GM10847 (cell line): ENCODE data around the gene TLX3.

Source experiments
- POLR2A ChIP-seq: IDR thresholded peaks from 2 replicates; pipeline ENCODE4 v1.6.1; 2011; ENCODE audit not compliant: insufficient read length; ENCODE audit errors: extremely low read depth

Gene TLX3

DNA sequence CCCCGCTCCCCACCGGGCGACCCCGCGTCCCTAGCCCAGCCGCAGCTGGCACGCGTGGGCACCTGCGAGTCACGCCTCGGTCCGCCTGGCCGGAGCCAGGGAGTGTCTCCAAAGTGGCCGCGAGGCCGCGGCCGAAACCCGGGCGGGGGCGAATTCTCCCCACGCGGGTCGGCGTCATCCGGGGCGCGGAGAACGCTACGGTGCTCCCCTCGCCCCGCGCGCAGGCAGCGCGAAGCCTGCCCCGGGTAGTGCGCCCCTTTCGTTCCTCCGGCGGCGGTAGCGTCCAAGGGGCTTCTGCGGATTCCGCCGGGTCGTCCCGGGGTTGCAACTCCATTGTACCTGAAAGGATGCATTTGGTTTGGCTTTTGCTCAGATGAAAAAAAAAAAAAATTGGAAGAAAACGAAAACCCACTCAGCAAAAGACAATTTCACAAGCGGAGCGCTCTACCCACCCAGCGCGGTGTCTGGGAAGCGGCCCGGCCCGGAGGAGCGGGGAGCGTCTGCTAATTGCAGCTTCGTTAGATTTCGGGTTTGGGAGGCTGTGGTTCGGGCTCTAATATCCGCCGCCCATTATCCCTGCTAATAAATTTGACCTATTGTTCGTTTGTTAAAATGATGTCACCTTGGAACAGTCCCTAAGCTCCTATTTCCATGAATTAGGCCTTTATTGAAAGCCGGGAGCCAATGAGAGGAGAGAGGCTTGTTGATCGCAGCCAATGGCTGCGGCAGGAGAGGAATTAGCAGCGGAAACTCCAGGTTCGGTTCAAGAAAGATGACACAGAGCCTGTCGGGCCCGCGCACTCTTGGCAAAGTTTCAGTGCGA, at the start of gene TLX3:
TLX3 (plus strand) TSS at position 796 of the 823 bp plus-strand sequence. CDS start 118 bp downstream, outside the sequence.
- TF ChIP-seq POLR2A, result no peak

GRCh38 chr5:171261361-171261760, 47.7 kb upstream of the TLX3 start:
- no peak for TF ChIP-seq POLR2A

DNA sequence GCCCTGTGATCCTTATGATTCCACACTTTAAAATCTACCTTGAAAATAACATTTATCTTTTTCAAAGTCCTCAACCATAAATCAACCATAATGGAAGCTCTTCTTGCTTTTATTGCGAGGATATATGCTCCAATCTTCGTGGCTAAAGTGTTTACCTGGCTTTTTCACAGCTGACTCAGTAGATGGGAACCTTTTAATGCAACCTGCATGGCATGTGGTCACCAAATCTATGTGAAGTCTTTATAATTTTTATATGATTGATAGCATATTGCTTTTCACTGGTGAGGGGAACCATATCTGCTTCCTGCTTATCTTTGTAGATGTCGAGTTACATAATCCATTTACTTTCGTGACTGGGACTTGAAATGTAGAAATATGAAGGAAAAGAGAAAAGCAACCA, 47.1 kb upstream of the TLX3 start:
- no peak for TF ChIP-seq POLR2A

DNA sequence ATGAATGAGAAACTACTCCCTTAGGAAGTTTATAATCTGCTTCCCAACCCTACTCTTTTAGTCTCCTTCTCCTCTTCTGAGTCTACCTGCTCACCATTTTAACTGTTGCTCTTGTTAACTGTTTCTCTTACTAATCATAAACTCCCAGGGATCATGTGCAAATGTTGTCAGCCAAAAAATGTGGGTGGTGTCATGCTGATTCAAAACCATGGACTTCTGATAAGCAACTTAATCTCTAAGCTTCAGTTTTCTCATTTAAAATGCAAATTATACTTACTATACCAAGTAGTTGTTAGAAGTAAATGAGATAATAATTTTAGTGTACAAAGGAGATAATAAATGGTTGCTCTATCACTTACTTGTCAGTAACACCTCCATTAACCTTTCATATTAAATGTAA, 45.9 kb upstream of the TLX3 start:
- no peak for TF ChIP-seq POLR2A

DNA sequence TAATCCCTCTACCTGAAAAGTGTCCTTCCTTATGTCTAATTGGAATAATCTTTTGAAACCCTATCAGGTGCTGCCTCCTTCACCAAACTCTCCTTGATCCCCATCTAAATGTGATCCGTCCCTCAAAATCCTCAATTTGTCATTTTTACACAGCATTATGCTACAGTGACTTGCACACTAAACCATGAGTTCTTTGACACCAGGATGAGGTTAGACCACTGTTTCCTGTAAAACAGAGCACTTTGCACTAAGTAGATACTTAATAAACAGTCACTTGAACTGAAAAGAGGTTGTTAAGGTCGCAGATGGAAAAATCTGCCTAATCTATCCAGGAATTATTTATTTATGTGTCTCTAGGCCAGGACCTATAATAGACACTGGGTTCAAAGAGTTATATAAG, 44.2 kb upstream of the TLX3 start:
- no peak for TF ChIP-seq POLR2A

DNA sequence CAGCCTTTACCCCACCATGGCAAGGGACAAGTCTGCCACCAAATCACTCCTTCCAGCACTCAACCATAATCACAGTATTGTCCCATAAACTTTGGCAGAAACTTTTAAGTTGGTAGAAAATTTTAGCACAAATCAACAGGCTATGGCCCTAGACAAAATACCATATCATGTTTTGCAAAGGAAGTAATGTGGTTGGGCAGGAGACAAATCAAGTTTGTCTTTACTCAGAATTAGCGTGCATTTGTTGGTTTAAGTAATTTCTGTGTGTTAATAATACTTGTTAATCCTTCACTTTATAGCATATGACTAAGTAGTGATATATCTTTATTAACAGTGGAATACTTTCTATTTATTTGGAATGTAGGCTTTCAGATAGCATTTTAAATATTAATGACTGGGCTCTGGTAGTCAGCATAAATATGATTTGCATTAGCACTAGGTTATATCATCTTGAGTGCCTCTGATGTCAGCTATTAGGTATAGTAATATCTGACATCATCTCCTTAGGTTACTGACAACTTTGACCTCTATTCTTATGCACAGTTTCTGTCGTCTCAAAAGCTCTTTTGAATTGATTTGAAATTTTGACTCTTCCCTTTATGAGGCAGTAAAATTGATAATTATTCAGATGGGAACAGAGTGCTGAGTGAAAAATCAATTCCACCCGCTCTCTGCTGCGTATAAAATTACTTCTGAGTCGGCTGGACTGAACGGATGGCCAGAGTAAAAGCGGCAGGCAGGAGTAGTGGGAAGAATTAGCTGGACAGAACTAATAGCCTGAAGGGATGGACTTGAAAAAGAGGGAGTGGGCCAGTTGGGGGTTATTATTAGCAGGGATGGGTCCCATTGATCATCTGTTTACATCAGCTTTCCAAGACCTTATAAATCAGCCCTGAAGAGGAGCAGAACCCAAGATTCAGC, 40.1 kb upstream of the TLX3 start:
- no peak for TF ChIP-seq POLR2A

DNA sequence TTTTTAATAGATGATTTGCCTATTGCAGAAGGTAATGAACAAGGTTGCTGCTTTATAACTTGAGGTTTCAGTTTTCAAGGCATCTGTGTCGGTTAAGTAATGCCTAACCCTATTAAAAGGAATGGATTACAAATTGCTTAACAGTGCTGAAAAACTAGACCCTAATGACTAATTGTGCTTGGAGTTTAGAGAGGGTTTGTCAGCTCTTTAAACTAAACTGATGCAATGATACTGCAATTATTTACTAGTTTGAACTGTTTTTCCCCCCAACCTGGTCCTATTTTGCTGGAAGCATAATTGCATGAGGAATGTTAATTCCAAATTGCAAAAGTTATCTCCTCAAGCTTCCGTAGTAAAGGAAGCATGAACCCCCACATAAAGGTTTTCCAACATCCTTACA, 39.3 kb upstream of the TLX3 start:
- no peak for TF ChIP-seq POLR2A

GRCh38 chr5:171270136-171270535, 38.9 kb upstream of the TLX3 start:
- TF ChIP-seq POLR2A, result no peak

DNA sequence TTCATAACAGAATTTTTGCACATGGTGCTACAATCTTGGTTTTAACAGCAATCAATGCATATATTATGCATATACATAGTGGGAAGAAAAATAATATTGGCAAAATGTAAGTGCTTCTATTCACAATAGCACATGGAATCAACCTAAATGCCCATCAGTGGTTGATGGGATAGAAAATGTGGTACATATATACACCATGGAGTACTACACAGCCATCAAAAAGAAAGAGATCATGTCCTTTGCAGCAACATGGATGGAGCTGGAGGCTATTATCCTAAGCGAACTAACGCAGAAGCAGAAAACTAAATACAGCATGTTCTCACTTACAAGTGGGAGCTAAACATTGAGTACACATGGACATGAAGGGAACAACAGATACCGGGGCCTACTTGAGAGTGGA, 37.2 kb upstream of the TLX3 start:
- no peak for TF ChIP-seq POLR2A

DNA sequence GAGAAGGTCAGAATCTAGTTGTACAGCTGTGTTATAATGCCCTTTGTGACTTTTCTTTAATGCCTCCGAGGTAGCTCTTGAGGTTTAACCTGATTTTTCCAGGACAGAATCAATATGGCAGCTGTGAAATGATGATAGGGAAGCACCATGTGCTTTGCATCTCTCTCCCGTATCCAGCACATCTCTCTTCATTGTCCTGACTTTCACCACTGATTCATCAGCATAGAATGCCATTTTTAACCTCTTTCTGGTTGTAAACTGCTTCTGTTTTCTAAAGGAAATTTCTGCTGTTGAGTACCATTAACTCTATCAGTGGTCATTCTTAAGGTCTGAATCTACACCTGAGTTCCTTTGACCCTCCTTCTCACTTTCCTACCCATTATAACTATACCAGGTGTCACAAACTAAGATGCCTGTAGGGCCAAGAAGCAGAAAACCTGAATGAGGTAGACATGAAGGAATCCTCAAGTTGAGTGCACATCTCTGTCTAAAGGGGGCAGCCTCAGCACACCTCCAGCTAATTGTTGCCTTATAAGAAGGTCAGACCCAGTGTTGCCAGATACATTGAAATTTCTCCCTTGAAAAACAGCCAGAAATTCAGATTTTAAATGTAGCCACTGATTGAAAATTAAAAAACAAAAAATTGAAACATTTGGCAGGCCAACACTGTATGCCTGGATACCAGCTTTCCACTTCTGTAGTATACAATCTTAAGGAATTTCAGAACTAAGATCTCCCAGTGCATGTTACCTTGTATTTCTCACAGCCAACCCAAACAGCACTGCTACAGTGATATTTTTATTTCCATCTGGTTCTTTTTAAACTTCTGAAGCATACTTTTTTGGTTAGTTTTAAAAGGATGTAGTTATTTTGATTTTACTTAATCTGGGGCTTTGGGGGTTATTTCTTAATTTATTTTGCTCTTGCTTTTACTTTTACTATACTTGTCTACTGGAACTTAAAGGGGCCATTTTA, 35.8 kb upstream of the TLX3 start:
- no peak for TF ChIP-seq POLR2A

- TF ChIP-seq POLR2A, result no peak
These were observed 33.1 kb upstream of the TLX3 start for GRCh38 chr5:171275841-171276544.

DNA sequence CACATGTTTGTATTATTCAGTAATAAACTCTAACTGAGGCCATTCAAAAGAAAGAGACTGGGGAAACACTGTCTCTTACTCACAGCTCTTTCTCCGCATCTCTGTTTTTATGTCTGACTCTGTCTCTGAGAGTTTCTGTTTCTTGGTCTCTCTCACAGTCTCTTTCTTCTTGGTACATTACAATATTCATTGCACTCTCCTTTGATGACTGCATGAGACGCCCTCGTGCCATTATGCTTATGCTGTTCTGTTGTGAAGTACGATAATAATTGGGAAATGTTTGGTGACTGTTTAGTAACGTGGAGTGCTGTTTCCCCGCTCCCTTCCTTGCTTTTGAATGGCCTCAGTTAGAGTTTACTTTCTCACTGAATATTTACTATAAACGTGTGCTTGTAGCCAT, 25.3 kb upstream of the TLX3 start:
- TF ChIP-seq POLR2A, result no peak

- TF ChIP-seq POLR2A, result no peak
These were observed 23.6 kb upstream of the TLX3 start for GRCh38 chr5:171285465-171285864.

DNA sequence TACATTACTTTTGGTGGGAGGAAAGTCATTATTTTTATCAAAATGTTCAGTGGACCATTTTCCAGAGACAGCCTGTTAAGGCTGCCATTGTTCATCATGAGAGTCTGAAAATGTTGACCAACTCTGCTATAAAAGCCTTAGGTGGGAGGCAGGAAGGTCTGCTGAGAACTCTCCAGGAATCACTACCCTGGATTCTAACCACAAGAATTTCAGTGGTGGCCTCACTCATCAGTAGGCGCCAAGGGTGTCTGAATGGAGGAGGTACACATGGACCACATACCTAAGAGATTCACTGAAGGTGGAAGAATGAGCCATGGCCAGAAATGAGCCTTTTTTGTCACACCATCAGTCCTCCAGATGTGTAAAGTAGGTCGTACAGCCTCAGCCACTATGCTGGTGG, 21.0 kb upstream of the TLX3 start:
- TF ChIP-seq POLR2A, result no peak

GRCh38 chr5:171291371-171291770, 17.7 kb upstream of the TLX3 start:
- no peak for TF ChIP-seq POLR2A

- no peak for TF ChIP-seq POLR2A
These were observed 13.7 kb upstream of the TLX3 start for GRCh38 chr5:171295299-171295698.
